Measurements from ENCODE around the gene SLX4IP. TPM values are rescaled to one million over a fixed set of nuclear protein-coding genes. Genes with fewer than 3 reads are reported as not detected.
A peak's percentile ranks its signal among the peaks of the same experiment; 100 is the strongest.

The SLX4IP gene
- total and polyA plus RNA-seq, 2 of the 13 experiments (the other 11 are each of a cell fraction or from before 2014, with no cell fraction given), result 3.6 to 7.3 TPM

GRCh38 chr20:10673176-10673841, 238.2 kb downstream of the SLX4IP start (continued):
- TF ChIP-seq BORCS8-MEF2B (CRISPR knock-in tag; IDR thresholded peaks at IDR 0.05) (no peak), SKI (IDR thresholded peaks at IDR 0.05; ENCODE audit: partially characterized antibody) (no peak), POGK (CRISPR knock-in tag; conservative IDR thresholded peaks at IDR 0.05) (0 out of 2 replicates have a peak, but pooled peaks have one; percentile 0), KIAA2018 (CRISPR knock-in tag; IDR thresholded peaks at IDR 0.05; ENCODE audit: borderline replicate concordance) (no peak), MLX (CRISPR knock-in tag; IDR thresholded peaks at IDR 0.05) (no peak), ELF1 (CRISPR knock-in tag; IDR thresholded peaks at IDR 0.05) (no peak), GATAD1 (CRISPR knock-in tag; IDR thresholded peaks at IDR 0.05) (no peak), ZNF30 (CRISPR knock-in tag; IDR thresholded peaks at IDR 0.05) (no peak), ZNF331 (CRISPR knock-in tag; IDR thresholded peaks at IDR 0.05) (0 out of 2 replicates have a peak, but pooled peaks have one; percentile 38), POLR2G (IDR thresholded peaks at IDR 0.05; ENCODE audit: low read depth, low read length) (no peak), ZFAT (CRISPR knock-in tag; conservative IDR thresholded peaks at IDR 0.05) (peak; percentile 25; the same call in 1 of the 2 replicates), ZNF672 (CRISPR knock-in tag; IDR thresholded peaks at IDR 0.05) (no peak), ZNF574 (CRISPR knock-in tag; IDR thresholded peaks at IDR 0.05) (no peak), ZNF44 (CRISPR knock-in tag; IDR thresholded peaks at IDR 0.05) (0 out of 2 replicates have a peak, but pooled peaks have one; percentile 25)
